SK-N-SH (cell line): ENCODE data around the gene BRD9. TPM values are rescaled to one million over a fixed set of nuclear protein-coding genes. Genes with fewer than 3 reads are reported as not detected.

Experiments used
- CTCF ChIA-PET: fragments of 300-600, 350-600 bp; formaldehyde crosslinking; extraction: SDS; loops from one replicate; lab custom pipeline; 2021; lab: Yijun Ruan, JAX
- POLR2A ChIA-PET: fragments of 350-600 bp; sonication (Branson Sonifier 250); formaldehyde crosslinking; extraction: SDS; loops from one replicate; lab custom pipeline; 2020; ENCODE audit warnings: antibody characterized with exemption, inconsistent platforms; lab: Yijun Ruan, JAX
- DNase-seq: peaks from one replicate; pipeline ENCODE4 v3.0.0; 2012
- H2AFZ ChIP-seq: fragments of 200-600 bp; sonication (generic); 2 replicates; pipeline ENCODE4 v1.8.1; 2016; ENCODE audit warnings: antibody characterized with exemption, mild to moderate bottlenecking, low read depth
- H3F3A ChIP-seq: fragments of 200-600 bp; sonication (generic); replicated peaks from 2 replicates; pipeline ENCODE3; 2016; ENCODE audit warnings: antibody characterized with exemption, mild to moderate bottlenecking; ENCODE audit not compliant: insufficient read depth
- H3K27ac ChIP-seq, 2 experiments: fragments of 200-500 bp in 1 of 2; fragments of 200-600 bp in 1 of 2; sonication (Bioruptor generic) in 1 of 2; sonication (generic), shearing (Covaris generic) in 1 of 2; 2 replicates each; pipeline versions ENCODE4 v1.5.1 to v1.6.1; 2014 to 2016; ENCODE audit warnings: low read depth in 2 of 2, inconsistent platforms in 1 of 2, low read length in 1 of 2, mild to moderate bottlenecking in 1 of 2, mixed read lengths in 1 of 2
- H3K27me3 ChIP-seq: fragments of 200-600 bp; sonication (generic), shearing (Covaris generic); 2 replicates; pipeline ENCODE4 v1.6.1; 2016; ENCODE audit warnings: mixed run types; ENCODE audit not compliant: insufficient read depth
- H3K36me3 ChIP-seq, 2 experiments: fragments of 200-500 bp in 1 of 2; fragments of 200-600 bp in 1 of 2; sonication (Bioruptor generic) in 1 of 2; sonication (generic) in 1 of 2; replicated peaks in 1 of 2; 2 replicates each; pipeline versions ENCODE3 to v1.5.1; 2014 to 2016; ENCODE audit warnings: low read length in 1 of 2, mild to moderate bottlenecking in 1 of 2; ENCODE audit not compliant: insufficient read depth in 2 of 2, control insufficient read depth in 1 of 2
- H3K4me1 ChIP-seq, 2 experiments: fragments of 200-500 bp in 1 of 2; fragments of 200-600 bp in 1 of 2; sonication (Bioruptor generic) in 1 of 2; sonication (generic), shearing (Covaris generic) in 1 of 2; 2 replicates each; pipeline versions ENCODE4 v1.5.1 to v1.6.1; 2014 to 2016; ENCODE audit warnings: low read depth in 1 of 2, low read length in 1 of 2, mixed run types in 1 of 2; ENCODE audit not compliant: insufficient read depth in 2 of 2, control insufficient read depth in 1 of 2
- H3K4me2 ChIP-seq: fragments of 200-600 bp; sonication (generic), shearing (Covaris generic); 2 replicates; pipeline ENCODE4 v1.6.1; 2017; ENCODE audit warnings: mixed run types
- H3K4me3 ChIP-seq, 2 experiments: fragments of 200-500 bp in 1 of 2; fragments of 200-600 bp in 1 of 2; sonication (Bioruptor generic) in 1 of 2; sonication (generic), shearing (Covaris generic) in 1 of 2; 2 replicates each; pipeline versions ENCODE4 v1.5.1 to v1.8.1; 2014 to 2016; ENCODE audit warnings: low read depth in 2 of 2, inconsistent platforms in 1 of 2, low read length in 1 of 2, mild to moderate bottlenecking in 1 of 2, mixed read lengths in 1 of 2, moderate library complexity in 1 of 2
- H3K79me2 ChIP-seq: fragments of 200-600 bp; sonication (generic); 2 replicates; pipeline ENCODE4 v1.8.1; 2017; ENCODE audit warnings: mild to moderate bottlenecking; ENCODE audit not compliant: insufficient read depth
- H3K9ac ChIP-seq: fragments of 200-600 bp; sonication (generic); 2 replicates; pipeline ENCODE4 v1.6.1; 2017; ENCODE audit warnings: mixed run types
- H3K9me2 ChIP-seq: fragments of 200-600 bp; sonication (generic); 2 replicates; pipeline ENCODE4 v1.6.1; 2017; ENCODE audit warnings: mixed run types
- H3K9me3 ChIP-seq: fragments of 200-600 bp; sonication (generic); 2 replicates; pipeline ENCODE4 v1.6.1; 2017; ENCODE audit warnings: mixed run types, mild to moderate bottlenecking, moderate library complexity
- H4K20me1 ChIP-seq: fragments of 200-600 bp; sonication (generic); 2 replicates; pipeline ENCODE4 v1.6.1; 2017; ENCODE audit warnings: mild to moderate bottlenecking, mixed run types; ENCODE audit not compliant: insufficient read depth
- EZH2phosphoT487 ChIP-seq: fragments of 200-600 bp; sonication (generic); IDR thresholded peaks from 2 replicates; pipeline ENCODE4 v1.6.1; 2017; ENCODE audit warnings: low read depth, mixed run types, mild to moderate bottlenecking, antibody characterized with exemption, moderate library complexity, borderline replicate concordance
- GABPA ChIP-seq: IDR thresholded peaks from 2 replicates; pipeline ENCODE4 v1.4.0; 2012; ENCODE audit warnings: low read depth, mild to moderate bottlenecking
- NFIC ChIP-seq: IDR thresholded peaks from 2 replicates; pipeline ENCODE4 v1.4.0; 2012; ENCODE audit warnings: borderline replicate concordance
- NRF1 ChIP-seq: IDR thresholded peaks from 2 replicates; pipeline ENCODE4 v1.6.1; 2012; ENCODE audit warnings: low read depth, mild to moderate bottlenecking, low read length
- RFX5 ChIP-seq: IDR thresholded peaks from 2 replicates; pipeline ENCODE4 v1.6.1; 2012; ENCODE audit warnings: mild to moderate bottlenecking, improper control_type of control experiment, low read length
- RXRA ChIP-seq: IDR thresholded peaks from 2 replicates; pipeline ENCODE4 v1.4.0; 2012; ENCODE audit warnings: low read depth, mild to moderate bottlenecking, borderline replicate concordance
- TAF1 ChIP-seq: IDR thresholded peaks from 2 replicates; pipeline ENCODE4 v1.6.1; 2012; ENCODE audit warnings: low read depth, mild to moderate bottlenecking, low read length, moderate library complexity, borderline replicate concordance
- TEAD4 ChIP-seq: IDR thresholded peaks from 2 replicates; pipeline ENCODE4 v1.4.0; 2012; ENCODE audit warnings: mild to moderate bottlenecking, borderline replicate concordance; ENCODE audit not compliant: insufficient read depth
- WGBS: methylation state at CpG from one replicate; pipeline ENCODE4 v1.1.6; 2017; ENCODE audit warnings: low lambda C conversion rate; 5-methylcytosine and 5-hydroxymethylcytosine counted together
- polyA plus RNA-seq, 3 experiments: library from polyadenylated mRNA; depleted of rRNA; stranded (reverse); fragments of >200 nt; gene quantifications; 2 replicates each; pipeline ENCODE4 v1.2.3, GENCODE V29; 2012
- TF ChIP-seq, protein P1 (sequence below): IDR thresholded peaks from 2 replicates; pipeline ENCODE4 v1.4.0; 2012; ENCODE audit warnings: low read depth, borderline replicate concordance
- TF ChIP-seq, protein P2 (sequence below): IDR thresholded peaks from 2 replicates; pipeline ENCODE4 v1.4.0; 2012; ENCODE audit warnings: low read depth, borderline replicate concordance
- TF ChIP-seq, protein P3 (sequence below): IDR thresholded peaks from 2 replicates; pipeline ENCODE4 v1.4.0; 2012; ENCODE audit warnings: low read depth
- TF ChIP-seq, protein P4 (sequence below): IDR thresholded peaks from 2 replicates; pipeline ENCODE4; 2012
- TF ChIP-seq, protein P5 (sequence below): fragments of 150-350 bp; IDR thresholded peaks from 2 replicates; pipeline ENCODE4 v1.6.1; 2017; ENCODE audit warnings: antibody characterized with exemption, low read length, low read depth, borderline replicate concordance
- TF ChIP-seq, protein P6 (sequence below): IDR thresholded peaks from 2 replicates; pipeline ENCODE4 v1.6.1; 2012; ENCODE audit warnings: mild to moderate bottlenecking, low read depth, low read length, moderate library complexity
- TF ChIP-seq, protein P7 (sequence below): fragments of 150-350 bp; IDR thresholded peaks from 2 replicates; pipeline ENCODE4 v1.6.1; 2016; ENCODE audit warnings: mild to moderate bottlenecking, low read depth, low read length

The BRD9 gene
- polyA plus RNA-seq, 1 of the 3 experiments (the other 2 are of a cell fraction) = 19.5 TPM

DNA sequence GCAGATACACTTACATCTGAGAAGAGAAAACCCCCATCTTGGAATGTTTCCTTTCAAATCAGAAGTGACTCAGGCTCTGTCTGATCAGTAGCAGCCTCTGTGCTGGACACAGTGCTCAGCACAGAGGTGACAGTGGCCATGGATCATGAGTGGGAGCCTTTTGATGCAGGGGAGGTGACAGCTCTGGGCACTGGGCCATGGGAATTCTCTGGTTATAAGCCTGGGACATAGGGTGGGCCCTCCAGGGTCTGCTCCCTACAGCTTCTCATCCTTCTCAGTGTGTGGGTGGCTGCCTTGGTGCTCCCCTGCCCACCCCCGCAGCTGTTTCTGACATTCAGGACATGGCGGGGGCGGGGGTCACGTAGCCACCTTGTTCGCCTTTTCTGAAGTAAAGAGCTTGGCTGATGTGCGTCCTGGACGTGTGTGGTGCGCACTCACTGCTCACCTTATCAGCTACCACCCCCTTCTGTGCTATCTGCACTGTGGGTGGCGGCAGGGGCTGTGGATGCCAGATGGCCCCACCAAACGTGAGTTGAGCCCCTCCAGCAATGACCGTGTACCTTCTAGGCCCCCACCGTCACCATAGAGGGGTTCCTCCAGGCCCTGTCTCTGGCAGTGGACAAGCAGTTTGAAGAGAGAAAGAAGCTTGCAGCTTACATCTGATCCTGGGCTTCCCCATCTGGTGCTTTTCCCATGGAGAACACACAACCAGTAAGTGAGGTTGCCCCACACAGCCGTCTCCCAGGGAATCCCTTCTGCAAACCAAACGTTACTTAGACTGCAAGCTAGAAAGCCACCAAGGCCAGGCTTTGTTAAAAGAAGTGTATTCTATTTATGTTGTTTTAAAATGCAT lies 24.1 kb upstream of the BRD9 start (continued):
- TF ChIP-seq, protein P1, sequence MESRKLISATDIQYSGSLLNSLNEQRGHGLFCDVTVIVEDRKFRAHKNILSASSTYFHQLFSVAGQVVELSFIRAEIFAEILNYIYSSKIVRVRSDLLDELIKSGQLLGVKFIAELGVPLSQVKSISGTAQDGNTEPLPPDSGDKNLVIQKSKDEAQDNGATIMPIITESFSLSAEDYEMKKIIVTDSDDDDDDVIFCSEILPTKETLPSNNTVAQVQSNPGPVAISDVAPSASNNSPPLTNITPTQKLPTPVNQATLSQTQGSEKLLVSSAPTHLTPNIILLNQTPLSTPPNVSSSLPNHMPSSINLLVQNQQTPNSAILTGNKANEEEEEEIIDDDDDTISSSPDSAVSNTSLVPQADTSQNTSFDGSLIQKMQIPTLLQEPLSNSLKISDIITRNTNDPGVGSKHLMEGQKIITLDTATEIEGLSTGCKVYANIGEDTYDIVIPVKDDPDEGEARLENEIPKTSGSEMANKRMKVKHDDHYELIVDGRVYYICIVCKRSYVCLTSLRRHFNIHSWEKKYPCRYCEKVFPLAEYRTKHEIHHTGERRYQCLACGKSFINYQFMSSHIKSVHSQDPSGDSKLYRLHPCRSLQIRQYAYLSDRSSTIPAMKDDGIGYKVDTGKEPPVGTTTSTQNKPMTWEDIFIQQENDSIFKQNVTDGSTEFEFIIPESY = no peak
- no peak for TF ChIP-seq TEAD4
- TF ChIP-seq, protein P2, sequence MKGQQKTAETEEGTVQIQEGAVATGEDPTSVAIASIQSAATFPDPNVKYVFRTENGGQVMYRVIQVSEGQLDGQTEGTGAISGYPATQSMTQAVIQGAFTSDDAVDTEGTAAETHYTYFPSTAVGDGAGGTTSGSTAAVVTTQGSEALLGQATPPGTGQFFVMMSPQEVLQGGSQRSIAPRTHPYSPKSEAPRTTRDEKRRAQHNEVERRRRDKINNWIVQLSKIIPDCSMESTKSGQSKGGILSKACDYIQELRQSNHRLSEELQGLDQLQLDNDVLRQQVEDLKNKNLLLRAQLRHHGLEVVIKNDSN = no peak
- no peak for TF ChIP-seq RXRA
- no peak for TF ChIP-seq RFX5

DNA sequence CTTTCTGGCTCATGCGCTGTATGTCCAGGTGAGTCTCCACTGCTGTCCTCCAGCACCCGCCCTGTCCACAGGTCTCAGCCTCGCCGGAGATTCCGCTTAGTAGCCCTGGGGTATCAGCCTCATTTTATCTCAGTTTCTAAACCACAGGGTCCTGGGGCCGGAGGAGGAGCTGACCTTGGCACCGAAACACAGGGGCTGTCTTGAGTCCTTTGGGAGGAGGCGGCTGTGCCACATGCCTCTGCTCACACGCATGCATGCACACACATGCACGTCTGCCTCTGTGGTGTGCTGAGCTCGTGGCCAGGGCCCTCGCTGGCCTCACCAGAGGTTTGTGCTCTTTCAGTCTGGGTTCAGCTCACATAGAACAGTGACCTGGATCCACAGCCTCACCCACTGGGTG lies 23.3 kb upstream of the BRD9 start:
- Histone ChIP-seq H3K4me1 (peaks cover 0 to 8% of the 10 kb centered on the region in 2 experiments; a peak in 2 of 4 replicates), H2AFZ (no peak overlapping the region), H3K9me3 (no peaks in the 10 kb centered on the region), H3F3A (peaks cover 13% of the 10 kb centered on the region), H3K4me2 (no peak overlapping the region), H3K27ac (no peak overlapping the region), H3K9me2 (no peaks in the 10 kb centered on the region), H3K4me3 (no peak overlapping the region), H3K27me3 (no peaks in the 10 kb centered on the region), H4K20me1 (no peaks in the 10 kb centered on the region), H3K79me2 (peaks cover 11% of the 10 kb centered on the region; the same call in 1 of the 2 replicates), H3K9ac (no peak overlapping the region), H3K36me3 (peaks cover 21 to 49% of the 10 kb centered on the region in 2 experiments)
- TF ChIP-seq RFX5 = no peak
- TF ChIP-seq GABPA = no peak
- TF ChIP-seq, protein P3, sequence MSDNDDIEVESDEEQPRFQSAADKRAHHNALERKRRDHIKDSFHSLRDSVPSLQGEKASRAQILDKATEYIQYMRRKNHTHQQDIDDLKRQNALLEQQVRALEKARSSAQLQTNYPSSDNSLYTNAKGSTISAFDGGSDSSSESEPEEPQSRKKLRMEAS = no peak
- TF ChIP-seq, protein P4, sequence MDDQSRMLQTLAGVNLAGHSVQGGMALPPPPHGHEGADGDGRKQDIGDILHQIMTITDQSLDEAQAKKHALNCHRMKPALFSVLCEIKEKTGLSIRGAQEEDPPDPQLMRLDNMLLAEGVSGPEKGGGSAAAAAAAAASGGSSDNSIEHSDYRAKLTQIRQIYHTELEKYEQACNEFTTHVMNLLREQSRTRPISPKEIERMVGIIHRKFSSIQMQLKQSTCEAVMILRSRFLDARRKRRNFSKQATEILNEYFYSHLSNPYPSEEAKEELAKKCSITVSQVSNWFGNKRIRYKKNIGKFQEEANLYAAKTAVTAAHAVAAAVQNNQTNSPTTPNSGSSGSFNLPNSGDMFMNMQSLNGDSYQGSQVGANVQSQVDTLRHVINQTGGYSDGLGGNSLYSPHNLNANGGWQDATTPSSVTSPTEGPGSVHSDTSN = no peak
- TF ChIP-seq, protein P5, sequence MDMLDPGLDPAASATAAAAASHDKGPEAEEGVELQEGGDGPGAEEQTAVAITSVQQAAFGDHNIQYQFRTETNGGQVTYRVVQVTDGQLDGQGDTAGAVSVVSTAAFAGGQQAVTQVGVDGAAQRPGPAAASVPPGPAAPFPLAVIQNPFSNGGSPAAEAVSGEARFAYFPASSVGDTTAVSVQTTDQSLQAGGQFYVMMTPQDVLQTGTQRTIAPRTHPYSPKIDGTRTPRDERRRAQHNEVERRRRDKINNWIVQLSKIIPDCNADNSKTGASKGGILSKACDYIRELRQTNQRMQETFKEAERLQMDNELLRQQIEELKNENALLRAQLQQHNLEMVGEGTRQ = no peak
- TF ChIP-seq NFIC = no peak
- TF ChIP-seq EZH2phosphoT487 = no peak
- TF ChIP-seq NRF1 = no peak
- no peak for TF ChIP-seq TAF1
- TF ChIP-seq, protein P6, sequence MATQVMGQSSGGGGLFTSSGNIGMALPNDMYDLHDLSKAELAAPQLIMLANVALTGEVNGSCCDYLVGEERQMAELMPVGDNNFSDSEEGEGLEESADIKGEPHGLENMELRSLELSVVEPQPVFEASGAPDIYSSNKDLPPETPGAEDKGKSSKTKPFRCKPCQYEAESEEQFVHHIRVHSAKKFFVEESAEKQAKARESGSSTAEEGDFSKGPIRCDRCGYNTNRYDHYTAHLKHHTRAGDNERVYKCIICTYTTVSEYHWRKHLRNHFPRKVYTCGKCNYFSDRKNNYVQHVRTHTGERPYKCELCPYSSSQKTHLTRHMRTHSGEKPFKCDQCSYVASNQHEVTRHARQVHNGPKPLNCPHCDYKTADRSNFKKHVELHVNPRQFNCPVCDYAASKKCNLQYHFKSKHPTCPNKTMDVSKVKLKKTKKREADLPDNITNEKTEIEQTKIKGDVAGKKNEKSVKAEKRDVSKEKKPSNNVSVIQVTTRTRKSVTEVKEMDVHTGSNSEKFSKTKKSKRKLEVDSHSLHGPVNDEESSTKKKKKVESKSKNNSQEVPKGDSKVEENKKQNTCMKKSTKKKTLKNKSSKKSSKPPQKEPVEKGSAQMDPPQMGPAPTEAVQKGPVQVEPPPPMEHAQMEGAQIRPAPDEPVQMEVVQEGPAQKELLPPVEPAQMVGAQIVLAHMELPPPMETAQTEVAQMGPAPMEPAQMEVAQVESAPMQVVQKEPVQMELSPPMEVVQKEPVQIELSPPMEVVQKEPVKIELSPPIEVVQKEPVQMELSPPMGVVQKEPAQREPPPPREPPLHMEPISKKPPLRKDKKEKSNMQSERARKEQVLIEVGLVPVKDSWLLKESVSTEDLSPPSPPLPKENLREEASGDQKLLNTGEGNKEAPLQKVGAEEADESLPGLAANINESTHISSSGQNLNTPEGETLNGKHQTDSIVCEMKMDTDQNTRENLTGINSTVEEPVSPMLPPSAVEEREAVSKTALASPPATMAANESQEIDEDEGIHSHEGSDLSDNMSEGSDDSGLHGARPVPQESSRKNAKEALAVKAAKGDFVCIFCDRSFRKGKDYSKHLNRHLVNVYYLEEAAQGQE = no peak
- TF ChIP-seq, protein P7, sequence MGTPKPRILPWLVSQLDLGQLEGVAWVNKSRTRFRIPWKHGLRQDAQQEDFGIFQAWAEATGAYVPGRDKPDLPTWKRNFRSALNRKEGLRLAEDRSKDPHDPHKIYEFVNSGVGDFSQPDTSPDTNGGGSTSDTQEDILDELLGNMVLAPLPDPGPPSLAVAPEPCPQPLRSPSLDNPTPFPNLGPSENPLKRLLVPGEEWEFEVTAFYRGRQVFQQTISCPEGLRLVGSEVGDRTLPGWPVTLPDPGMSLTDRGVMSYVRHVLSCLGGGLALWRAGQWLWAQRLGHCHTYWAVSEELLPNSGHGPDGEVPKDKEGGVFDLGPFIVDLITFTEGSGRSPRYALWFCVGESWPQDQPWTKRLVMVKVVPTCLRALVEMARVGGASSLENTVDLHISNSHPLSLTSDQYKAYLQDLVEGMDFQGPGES = no peak
- POLR2A ChIA-PET = no interaction called here
- CTCF ChIA-PET = interaction anchor here (1.1 to 2.3 kb wide), 4 partner anchors 13 to 252 kb away, joined by 3 to 26 read pairs (median 4); no protein-coding TSS in a partner anchor
- no peak for DNase-seq
- 97% methylated on average over 7 of the region's 12 CpGs for WGBS
